Fibroblast of peridontal ligament (primary cell): ENCODE measurements around the gene NALCN.

Experiments
- DNase-seq: peaks from one replicate; pipeline ENCODE4 v3.0.0-alpha.2; 2010; ENCODE audit errors: extremely low read depth

NALCN gene

DNA sequence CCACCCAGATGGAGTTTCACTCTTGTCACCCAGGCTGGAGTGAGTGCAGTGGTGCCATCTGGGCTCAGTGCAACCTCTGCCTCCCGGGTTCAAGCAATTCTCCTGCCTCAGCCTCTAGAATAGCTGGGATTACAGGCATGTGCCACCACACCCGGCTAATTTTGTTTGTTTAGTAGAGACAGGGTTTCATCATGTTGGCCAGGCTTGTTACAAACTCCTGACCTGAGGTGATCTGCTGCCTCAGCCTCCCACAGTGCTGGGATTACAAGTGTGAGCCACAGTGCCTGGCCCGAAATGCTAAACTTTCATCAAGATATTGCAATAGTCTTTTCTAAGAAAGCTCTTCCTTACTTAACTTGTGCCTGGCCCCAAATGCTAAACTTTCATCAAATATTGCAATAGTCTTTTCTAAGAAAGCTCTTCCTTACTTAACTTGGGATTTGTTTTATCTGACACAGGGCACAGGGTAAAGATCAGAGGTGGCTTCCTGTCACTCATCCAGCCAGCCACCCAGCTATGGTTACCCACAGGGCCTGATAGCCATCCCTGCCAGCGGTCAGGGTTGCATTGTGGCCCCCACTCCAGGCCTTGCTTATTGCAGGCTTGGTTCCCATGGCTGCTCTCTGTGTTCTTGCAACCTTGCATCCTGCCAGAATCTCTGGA lies 389.4 kb downstream of the NALCN start:
- no peak for DNase-seq

DNA sequence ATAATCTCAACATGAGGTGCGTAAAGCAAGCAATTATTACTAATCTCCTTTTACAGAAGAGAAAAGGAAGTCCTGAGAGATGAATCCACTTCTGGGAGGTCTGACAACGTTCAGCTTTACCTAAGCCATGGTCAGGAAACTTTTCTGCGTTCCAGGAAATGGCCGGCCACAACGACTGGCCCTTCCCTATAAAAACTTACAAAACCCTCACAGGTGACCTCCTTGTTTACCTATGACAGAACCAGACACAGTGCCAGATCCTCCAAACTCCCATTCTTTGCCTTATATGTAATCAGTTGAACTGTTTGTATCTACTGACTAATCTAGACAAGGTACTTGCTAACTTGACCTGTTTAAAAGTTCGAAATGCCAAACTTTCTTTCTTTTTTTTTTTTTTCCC lies 390.0 kb downstream of the NALCN start:
- DNase-seq, result no peak

DNA sequence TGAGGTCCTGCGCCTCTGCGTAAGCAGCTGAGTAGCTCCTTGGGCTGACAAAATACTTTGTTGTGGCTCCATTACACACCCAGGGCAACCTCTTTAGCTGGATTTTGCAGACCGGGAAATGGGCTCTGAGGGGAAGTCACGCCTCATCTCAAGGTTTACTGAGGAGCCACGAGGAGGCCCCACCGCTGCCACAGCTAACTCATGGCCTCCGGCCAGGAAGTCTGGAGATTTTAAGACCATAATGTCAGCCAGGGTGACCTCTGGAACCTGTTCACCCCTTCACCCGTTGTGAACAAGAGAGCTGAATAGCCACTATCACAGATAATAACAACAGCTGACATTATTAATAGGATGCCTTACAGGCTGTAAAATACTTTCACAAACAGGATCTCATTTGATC lies 390.4 kb downstream of the NALCN start:
- DNase-seq, result no peak

DNA sequence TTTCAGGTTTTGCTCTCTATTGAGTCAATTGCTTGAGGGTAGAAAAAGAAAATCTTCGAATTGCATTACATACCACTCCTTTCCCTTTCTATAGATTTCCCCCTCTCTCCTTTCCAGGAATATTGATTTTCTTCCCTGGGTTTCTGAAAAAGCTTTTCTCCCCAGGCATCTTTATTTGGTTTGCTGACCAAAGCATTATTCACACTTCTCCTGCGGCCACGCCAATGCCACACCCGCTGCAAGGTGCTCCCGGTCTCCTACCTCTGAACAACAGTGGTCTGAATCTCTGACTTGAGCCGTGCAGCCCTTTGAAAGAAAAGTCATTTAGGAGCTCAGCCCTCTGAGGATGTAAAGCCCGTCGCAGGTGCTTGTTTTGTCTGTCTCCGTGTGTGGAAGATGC lies 390.8 kb downstream of the NALCN start:
- DNase-seq, result no peak

GRCh38 chr13:101019126-101019525 lies 397.2 kb downstream of the NALCN start:
- DNase-seq, result peak; percentile 29

- peak; percentile 79 for DNase-seq
Measured at GRCh38 chr13:101018720-101019119, 397.6 kb downstream of the NALCN start.

- DNase-seq, result no peak
Measured at GRCh38 chr13:101017123-101017872, 399.0 kb downstream of the NALCN start.

GRCh38 chr13:101016475-101016874 lies 399.8 kb downstream of the NALCN start:
- DNase-seq, result no peak

DNA sequence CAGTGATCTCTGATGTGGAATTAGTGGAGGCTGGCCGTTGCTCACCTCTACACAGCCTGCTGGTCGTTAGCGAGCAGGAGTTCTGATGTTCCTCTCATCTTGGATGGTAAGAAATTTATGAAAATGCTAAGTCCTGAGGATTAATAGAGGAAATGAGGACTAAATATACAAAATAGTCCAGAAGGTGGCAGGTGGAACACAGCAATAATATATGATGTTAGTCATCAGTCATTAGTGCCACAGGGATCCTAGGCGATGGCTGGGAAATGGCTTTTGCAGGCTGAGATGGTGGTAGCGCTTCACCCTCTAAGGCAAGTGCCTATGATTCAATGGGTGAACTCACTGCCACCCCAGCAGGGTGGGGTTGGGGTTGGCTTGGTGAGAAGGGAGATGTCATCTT lies 403.1 kb downstream of the NALCN start:
- no peak for DNase-seq

DNA sequence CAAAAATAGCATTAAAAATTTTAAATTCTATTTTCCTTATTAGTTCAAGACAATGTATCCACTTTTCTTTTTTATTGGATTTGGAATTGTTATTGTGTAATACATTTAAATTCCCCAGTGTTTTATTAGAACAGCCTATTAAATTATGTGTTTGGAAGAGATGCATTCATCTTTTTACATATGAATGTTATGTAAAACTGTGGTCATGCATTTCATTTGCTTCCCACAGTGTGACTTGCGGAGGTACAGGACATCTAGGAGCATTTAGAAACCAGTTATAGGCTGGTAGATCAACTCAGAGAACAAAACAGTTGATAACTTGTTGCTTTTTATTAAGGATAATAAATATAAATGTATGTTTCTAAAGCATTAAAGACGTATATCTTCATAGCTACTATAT lies 406.2 kb downstream of the NALCN start:
- DNase-seq, result no peak

DNA sequence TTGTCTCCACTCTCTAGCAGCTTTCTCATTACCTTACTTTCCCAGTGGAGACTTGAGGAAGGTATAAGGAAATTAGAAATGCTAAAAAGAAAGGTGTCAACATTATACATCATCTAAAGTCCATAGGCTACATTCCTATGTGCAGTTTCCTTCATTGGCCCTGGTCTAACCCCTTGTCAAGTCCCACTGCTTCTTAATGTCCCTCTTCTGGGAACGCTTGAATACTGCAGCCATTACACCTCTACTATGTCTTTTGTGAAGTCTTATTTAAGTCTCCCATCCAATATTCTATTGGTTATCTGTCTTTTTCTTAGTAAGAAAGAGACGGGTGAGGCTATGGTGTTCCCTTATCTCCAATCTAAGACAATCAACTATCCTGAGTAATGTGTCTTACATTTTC lies 409.1 kb downstream of the NALCN start:
- no peak for DNase-seq
